HT1080 (cell line): Measurements from ENCODE around the gene TTLL1. TPM values are rescaled to one million over a fixed set of nuclear protein-coding genes. Genes with fewer than 3 reads are reported as not detected.
A peak's percentile ranks its signal among the peaks of the same experiment; 100 is the strongest.
"Not testable (repeated sequence)": the region's sequence is repeated elsewhere in the genome, so short reads cannot be mapped to it uniquely, and the experiment has no call there.

ENCODE experiments used
- DNase-seq: peaks from one replicate; pipeline ENCODE4 v3.0.0-alpha.2; 2015; ENCODE audit warnings: low read depth
- total RNA-seq: library from RNA; depleted of rRNA; stranded (reverse); fragments of >200 nt; shearing (Covaris generic); gene quantifications from 2 replicates; pipeline ENCODE4 v1.2.3, GENCODE V29; 2014

TTLL1 gene
- total RNA-seq, 1 experiment from 2014 or later: 0.39 TPM

DNA sequence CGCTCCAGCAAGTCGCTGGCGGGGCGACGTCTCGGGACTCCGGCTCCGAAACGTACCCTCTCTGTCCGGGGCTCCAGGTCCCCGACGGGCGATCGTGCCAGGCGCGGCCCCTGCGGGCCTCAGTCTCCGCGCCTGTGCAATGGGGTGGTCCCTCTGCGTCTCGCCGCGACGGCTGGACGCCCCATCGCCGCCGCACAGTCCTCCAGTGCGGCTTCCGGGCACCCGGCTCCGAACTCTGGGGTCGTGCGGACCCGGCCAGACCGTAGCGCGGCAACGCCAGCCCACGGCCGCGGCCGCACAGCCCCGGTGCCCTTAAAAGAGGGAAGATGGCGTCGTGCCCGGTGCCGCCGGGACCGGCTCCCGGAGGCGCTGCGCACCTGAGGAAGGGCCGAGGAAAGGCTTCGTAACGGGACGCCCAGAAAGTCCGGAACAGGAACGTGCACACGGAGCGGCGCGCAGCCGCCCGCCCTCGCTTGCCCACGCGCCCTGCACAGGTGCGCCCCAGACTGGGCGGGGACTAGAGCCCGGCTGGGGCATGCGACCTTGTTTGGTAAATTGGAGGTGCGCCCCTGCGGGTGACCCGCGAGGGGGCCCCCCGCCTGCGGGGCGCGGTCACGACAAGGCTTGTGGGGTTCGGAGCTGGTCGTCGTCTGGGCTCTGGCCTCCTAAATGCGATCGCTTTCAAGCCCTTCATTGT lies 21.9 kb upstream of the TTLL1 start:
- no peak for DNase-seq

DNA sequence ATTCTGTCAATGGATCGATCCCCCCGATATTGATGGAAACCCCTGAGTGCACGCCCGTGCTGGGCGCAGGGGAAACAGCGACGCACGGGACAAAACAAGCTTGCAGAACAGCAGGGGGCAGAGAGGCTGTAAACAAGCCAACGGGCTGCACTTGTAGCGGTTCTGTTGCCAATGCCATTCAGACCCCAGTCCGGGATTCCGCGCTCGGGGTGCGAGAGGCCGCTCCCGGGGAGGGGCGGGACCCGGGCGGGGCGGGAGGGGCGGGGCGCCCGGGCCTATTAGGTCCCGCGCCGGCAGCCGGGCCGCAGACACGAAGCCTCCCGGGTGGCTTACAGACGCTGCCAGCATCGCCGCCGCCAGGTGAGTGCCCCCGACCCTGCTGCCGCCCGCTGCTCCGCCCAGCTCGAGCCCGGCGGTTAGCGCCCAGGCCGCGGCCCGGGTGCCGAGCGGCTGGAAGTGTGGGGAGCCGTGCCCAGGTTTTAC lies 21.3 kb upstream of the TTLL1 start, which contains the start of gene BIK:
Gene BIK, plus strand, starts transcription at position 307 of the 483 bp plus-strand sequence. CDS start 13,273 bp downstream, outside the sequence.
- no peak for DNase-seq

DNA sequence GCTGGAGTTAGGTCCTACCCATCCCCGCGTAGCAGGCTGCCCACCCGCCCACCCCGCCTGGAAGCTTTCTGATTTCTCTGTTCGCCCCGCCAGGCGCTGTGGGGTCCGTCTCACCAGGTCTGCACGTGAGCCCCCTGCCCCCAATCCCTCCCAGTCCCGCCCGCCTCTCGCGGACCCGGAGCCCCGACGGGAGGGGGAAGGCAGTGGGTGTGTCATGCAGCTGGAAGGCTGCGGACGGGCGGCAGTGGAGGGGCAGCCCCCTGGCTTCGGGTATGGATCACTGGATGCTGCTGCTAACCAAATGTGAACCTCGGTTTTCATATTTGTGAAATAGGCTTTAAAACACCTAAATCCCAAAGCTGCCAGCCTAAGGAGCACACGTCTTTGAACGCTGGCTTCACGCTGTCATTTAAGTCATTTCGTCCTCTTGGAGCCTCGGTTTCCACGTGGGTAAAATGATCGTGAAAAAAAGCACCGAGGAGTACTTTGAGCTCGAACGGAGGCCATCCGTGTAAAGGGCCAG lies 20.8 kb upstream of the TTLL1 start:
- no peak for DNase-seq

DNA sequence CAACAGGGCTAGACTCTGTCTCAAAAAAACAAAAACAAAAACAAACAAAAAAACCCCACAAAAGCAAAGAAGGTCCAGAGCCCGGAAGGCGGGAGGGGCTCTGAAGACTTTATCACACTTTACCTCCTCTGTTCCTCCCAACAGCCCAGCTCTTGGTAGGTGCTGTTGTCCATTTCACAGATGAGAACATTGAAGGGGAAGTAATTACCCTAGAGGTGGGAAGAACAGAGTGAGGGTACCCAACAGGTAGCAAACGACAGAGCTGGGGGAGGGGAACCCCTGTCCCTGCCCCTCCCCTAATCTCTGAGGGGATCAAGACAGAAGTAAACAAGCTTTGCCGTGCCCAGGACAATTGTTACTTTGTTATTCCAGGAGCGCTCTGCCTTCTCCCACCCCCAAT lies 20.3 kb upstream of the TTLL1 start:
- DNase-seq: no peak

DNA sequence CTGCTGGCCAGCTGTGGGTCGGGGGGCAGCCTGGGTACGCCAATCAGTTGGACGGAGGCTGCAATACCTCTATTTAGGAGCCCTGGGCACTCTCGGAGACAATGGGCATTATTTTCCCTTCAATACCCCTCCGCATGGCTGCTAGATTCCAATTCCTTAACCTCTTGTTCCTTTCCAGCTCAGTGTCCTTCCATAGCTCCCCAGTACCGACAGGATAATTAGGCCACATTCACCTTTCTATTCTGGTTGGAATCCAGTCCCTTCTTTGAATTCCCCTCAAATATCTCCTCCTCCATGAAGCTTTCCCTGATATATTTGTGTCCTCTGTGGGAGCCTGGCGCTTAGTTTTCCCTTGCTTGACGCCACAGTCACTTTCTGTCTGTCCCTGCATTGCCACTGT lies 17.1 kb upstream of the TTLL1 start:
- DNase-seq: no peak

DNA sequence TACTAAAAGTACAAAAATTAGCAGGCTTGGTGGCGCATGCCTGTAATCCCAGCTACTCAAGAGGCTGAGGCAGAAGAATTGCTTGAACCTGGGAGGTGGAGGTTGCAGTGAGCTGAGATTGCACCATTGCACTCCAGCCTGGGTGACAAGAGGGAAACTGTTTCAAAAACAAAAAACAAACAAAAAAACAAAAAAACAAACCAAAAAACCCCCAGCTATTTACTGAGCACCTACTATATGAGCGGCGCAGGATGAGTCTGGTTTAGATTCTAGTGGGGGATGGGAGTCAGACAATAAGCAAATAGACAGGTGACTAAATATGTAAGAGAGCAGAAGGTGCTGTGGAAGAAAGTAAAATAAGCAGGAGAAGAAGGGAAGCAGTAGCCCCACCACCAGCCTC lies 15.8 kb upstream of the TTLL1 start:
- DNase-seq: not testable (repeated sequence)

DNA sequence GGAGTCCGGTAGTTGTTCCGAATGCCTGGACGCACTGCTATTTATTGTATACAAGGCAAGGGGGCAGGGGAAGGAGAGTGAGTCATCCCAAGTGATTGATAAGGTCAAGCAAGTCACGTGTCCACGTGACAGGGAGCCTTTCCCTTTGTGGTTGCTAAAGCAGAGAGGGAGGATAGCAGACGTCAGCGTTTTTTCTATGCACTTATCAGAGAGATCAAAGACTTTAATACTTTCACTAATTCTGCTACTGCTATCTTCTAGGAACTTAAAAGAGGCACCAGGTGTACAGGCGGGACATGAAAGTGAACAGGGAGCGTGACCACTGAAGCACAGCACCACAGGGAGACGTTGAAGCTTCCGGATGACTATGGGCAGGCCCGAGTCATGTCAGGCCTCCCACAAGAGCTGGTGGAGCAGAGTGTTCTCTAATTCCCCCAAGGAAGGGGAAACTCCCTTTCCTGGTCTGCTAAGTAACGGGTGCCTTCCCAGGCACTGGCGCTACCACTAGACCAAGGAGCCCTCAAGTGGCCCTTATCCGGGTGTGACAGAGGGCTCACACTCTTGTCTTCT lies 14.9 kb upstream of the TTLL1 start:
- not testable (repeated sequence) for DNase-seq

DNA sequence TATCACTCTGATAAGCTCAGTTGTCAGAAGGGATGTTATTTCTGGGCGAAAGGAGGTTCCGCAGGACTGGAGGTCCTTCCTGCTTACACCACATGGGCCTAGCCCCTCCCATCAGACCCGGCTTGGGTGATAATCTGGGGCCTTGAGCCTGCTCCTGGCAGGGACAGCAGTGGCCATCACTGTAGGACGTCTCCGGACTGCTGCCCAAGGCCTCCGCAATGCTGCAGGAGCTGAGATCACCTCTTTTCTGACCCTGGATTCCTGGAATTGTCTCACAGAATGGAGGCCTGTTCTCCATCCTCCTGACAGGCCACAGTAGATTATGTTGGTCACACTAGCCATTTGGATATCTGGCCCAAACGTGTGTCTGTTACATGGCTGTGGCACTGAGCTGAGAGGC lies 12.1 kb upstream of the TTLL1 start:
- DNase-seq: no peak

DNA sequence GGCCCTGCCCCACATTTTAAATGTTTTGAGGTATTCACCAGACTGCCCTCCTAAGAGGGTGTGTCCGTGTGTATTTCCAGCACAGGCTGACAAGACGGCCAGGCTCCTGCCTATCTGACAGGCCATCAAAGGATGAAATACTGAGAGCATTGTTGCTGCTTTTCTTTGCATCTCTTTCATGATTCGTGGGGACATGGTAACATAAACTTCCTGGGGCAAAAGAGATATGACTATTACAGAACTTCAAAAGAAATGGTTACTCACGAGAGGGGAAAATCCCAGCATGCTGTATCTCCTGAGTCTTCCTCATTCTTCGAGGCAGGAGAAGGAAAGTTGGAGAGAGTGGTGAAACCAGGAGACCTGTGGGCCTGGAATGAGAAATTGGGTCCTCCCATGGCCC lies 11.0 kb upstream of the TTLL1 start:
- DNase-seq: no peak

DNA sequence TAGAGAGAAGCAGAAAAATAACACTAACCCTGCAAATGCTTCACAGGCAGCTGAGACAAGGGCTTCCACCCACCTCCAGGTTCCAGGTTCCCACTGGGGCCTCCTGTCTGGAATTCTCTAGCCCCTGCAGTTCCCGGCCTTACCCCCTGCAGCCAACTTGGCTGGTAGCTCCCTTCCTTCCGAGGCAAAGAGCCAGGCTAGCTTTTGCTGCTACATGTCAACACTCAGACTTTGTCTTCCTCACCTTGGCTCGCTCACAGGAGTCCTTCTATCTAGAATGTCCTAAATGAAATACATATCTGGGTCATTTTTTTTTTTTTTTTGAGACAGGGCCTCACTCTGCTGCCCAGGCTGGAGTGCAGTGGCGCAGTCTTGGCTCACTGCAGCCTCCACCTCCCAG lies 9.9 kb upstream of the TTLL1 start:
- DNase-seq: no peak

DNA sequence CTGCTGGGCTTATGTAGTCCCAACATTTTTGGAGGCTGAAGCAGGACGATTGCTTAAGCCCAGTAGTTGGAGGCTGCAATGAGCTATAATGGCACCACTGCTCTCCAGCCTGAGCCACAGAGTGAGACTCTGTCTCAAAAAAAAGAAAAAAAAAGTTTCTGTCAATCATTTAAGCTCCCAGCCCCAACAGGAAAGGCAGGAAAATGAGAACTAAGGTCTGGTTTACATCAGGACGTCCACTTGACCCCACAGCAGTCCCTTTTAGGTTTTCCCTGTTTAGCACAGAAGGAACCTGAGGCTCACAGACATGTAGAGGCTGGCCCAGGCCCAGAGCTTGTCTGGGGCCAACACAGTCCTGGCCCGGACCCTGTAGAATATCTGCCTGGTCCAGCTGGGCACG lies 9.2 kb upstream of the TTLL1 start:
- DNase-seq: no peak

DNA sequence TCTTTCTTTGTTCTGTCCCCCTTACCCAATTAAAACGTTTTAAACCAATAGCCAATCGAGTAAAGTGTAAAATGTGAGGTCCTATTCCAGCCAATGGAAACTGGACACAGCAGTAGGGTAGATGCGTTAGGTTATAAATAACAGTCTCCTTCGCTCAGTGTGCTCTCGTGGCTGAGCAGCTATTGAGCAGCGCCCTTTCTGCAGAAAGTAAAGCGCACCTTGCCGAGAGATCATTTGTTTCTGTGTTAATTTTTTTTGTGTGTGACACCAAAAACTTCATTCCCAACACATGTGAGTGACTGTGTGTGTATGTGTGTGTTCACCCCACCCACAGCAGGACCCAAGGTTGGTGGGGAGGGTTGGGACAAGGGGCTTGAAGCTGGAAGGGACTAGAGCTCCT lies 7.2 kb upstream of the TTLL1 start:
- DNase-seq: no peak

DNA sequence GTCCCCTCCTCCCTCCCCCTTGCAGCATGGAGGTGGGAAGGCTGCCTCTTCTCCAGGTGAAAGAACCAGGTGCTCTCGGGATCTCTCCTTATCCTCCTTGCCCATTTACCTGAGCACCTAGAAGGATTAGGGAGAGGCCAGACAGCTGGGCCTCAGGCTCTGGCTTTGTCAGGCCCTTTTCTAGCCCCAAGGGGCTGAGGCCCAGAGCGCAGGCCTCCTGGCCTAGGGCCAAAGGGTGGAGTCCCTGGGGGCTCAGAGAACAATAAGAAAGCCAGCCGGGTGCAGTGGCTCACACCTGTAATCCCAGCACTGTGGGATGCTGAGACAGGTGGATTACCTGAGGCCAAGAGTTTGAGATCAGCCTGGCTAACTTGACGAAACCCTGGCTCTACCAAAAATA lies 5.4 kb upstream of the TTLL1 start:
- no peak for DNase-seq

DNA sequence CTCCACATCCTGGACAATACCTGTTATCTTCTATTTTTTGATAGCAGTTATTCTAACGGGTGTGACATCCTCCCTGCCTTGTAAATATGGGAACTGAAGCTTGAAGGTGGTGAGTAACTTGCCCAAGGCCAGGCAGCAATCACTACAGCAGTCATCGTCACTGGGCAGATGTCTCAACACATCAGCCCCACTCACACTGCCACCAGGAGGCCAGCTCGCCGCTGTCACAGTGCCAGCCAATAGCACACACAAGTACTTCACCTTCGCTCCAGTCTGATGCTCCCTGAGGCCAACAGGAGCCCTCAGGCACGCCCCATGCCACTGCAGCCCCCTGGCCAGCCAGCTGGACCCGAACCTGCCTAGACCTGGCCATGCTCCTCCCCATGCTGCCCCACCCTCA lies 4.9 kb upstream of the TTLL1 start:
- peak; percentile 24 for DNase-seq

DNA sequence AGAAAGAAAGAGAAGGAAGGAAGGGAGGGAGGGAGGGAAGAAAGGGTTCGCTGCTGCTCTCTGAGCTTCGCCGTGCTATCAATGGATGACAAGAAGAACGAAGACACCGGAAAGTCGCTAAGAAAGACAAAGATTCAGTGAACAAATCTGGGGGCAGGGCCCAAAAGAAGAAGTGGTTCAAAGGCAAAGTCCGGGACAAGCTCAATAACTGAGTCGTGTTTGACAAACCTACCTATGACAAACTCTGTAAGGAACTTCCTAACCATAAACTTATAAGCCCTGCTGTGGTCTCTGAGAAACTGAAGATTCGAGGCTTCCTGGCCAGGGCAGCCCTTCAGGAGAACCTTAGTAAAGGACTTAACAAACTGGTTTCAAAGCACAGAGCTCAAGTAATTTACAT lies 2.9 kb upstream of the TTLL1 start:
- DNase-seq: no peak

DNA sequence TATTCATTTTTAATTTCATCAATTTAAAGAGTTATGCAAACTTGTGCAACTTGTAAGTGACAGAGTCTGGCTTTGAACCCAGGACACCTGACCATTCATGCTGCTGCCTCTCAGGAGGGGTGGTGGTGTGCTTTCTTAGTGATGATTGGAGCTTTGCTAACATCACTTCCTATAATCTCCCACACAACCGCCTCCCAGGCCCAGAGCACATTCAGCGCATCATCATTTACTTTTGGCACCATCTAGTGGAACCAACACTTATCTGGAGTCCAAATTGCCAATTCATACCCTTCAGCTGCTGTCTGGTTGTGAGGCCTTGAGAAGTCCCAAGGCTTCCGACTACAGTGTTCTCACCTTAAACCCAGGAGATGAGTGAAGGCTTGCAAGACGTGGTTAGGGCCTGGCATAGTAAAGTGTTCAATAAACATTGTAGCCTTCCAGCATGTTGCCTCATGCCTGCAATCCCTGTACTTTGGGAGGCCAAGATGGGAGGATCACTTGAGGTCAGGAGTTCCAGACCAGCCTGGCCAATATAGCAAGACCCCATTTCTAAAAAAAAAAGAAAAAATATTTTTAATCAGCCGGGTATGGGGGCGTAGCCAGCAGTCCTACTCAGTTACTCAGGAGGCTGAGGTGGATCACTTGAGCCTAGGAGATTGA lies 1.1 kb upstream of the TTLL1 start:
- peak; percentile 92 for DNase-seq

DNA sequence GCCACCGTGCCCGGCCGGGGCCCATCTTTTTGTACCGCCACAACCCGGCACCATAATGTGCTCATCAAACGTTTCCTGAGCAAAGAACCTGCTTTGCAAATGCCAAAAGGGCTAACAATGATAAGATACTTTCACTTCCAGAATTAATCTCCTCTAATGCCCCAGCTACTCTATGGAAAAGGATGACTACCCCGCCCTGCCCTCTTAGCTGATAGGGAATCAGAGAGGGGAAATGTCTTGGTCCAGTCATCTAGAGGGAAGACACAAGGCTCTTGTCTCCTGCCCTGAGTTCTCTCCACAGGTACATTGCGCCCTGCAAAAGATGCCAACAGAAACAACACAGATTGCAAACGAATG lies 586 bp downstream of the TTLL1 start:
- no peak for DNase-seq

DNA sequence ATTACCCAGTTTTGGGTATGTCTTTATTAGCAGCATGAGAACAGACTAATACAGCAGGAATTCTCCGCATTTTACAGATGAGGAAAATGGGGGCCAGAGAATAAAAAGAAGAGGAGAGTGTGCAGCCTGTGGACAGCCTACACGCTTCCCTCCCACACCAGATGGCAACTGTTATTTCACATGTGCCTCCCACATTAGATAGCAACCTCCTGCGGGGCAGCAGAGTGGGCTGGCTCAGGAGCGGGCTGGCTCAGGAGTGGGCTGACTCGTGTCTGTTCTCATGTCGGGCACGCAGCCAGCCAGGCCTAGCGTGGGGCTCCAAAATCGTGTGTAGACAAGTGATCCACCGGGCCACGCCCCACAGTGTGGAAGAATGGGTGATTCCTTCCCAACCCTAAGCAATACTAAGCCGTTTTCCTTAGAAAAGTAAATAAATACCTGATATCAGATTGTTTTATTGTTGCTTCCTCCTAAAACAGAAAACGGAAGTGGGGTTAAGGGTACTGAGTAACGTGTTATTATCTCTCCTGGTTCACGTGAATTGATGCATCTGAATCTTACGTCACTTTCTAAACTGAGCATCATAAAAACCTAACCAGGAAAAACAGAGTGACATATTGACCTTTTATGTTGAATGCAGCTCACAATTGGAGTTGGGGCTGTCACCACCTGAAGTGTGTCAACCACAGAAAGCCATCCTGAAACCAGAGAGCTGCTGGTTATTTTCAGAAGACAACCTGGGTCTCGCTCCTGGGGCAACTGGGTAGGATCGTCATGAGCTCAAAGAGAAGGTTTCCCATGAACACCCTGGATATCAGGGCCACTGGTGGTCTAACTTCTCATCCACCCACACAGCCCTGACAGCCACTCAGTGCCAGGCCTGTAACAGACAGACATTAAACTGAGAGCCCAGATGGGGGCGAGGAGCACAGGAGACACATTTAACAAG lies 3.3 kb downstream of the TTLL1 start:
- DNase-seq: no peak

DNA sequence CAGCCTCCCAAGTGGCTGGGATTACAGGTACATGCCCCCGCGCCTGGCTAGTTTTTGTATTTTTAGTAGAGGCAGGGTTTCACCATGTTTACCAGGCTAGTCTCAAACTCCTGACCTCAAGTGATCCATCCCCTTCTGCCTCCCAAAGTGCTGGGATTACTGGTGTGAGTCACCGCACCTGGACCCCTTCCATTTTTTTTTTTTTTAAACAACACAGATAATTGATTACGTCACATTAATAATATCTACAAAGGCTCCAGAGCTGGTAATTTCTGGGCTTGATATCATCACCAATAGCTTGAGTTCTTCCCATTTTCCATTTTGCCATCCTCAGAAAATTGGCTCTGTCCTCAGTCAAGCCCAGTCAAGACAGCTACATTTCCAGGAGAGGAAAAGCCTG lies 7.2 kb downstream of the TTLL1 start:
- DNase-seq: peak; percentile 18

DNA sequence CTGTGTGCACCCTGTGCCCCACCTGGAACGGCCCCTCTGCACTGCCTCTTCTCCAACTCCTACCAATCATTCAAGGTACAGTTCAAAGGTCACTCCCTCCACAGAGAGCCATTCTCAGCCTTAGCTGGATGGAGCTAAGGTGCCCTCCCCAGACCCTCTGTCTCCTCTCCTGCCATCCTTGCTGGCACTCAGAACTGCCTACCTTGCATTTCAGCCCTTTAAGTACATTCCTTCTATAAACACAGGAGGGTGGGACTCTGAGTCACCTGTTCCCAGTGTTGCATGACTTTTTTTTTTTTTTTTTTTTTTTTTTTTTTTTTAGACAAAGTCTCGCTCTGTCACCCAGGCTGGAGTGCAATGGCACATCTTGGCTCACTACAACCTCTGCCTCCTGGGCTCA lies 8.6 kb downstream of the TTLL1 start:
- DNase-seq: peak; percentile 24

DNA sequence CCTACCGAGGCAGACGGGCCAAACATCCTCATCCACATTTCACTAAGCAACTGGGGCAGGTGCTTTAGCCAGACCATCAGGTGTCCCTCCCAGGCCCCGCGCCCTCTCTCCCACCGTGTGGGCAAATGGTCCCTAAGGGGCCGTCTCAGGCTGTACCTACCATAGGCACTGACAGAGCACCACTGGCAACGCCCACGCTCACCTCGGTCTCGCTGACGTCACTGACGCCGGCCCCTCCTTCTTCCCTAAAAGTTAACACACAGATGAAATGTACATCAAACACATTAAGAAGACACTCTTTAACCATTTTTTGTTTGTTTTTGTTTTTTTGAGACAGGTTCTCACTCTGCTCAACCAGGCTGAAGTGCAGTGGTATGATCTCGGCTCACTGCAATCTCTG lies 9.4 kb downstream of the TTLL1 start:
- DNase-seq: no peak
